HuH-7.5 (cell line): ENCODE measurements around the gene SNCB.

Experiments used
- DNase-seq: peaks from one replicate; pipeline ENCODE4 v3.0.0; 2011; ENCODE audit warnings: low spot score

Gene SNCB

DNA sequence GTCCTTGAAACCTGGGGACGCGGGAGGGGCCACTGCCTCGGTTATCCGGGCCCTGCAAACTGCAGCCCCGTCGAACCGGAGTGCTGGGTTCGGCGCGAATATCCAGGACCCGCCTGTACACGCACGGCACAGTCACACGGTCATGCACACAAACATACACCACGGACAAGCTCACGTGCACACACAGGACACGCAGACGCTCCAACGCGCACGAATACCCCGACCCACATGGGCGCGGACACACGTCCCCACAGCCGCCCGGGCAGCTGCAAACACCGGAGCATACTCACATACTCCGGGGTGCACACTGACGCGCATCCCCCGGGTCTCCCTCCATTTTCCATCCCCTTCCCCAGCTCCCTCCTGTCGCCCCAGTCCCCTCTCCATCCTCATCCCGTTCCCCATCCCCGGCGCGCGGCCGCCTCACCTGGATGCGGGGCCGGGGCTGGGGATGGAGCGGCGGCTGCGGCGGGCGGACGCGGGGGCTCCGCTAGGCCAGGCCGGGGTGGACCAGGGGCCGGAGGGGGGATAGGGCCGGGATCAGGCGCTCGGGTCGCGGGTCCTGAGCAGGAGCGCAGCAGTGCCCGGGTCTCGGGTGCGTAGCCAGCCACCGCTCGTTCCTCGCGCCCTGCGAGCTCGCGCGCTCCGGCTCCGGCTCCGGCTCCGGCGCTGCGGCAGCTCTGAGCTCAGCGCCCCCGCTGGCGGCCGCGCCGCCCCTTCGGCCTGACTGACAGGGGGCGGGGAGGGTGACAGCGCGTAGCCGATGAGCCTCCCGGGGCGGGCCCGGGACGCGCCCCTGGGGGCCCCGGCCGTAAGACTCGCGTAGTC, at the start of gene SNCB, which contains the start of gene EIF4E1B:
Gene SNCB (minus strand): TSS at position 682 of the 828 bp plus-strand sequence. CDS start 880 bp downstream, outside the sequence.
Gene EIF4E1B (plus strand): TSS at position 823 of the 828 bp plus-strand sequence. CDS start 12,113 bp downstream, outside the sequence.
- DNase-seq = peak; percentile 85

DNA sequence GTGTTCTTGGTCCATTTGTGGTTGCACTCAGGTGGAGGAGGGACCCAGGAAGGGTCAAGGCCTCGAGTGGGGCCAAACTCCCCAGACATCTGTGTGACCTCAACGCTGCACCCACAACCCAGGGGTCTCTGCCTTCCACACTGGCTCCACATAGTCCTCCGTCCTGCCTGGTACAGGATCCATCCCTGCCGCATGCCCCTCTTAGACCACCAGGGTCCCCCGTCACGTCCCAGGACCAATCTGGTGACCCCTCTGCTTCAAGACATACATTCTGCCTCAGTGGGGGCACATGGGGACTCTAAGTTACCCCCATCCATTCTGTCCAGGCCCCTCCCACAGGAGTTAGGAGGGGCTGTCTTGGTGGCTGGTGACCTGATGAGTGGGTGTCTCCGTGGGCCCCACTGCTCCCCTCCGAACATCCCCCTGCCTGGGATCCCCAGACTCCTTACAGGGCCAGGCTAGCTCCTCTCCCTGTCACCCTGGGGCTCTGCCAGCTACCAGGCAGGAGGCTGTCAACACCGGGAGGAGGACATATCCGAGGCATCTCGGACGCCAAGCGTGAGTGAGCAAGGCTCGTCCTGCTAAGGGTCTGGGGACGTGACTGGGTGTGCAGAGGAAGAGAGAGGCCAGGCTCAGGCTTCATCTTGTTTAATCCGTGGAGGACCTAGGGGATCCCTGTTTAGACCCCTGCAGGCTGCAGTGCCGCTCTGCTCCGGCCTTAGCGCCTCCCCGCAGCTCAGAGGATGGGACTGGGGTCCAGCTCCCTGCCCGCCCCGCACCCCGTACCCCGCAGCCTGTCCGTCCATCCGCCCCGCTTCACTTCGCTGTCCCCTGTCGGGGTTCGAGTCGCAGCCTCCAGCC, 49.3 kb upstream of the SNCB start:
- no peak for DNase-seq

DNA sequence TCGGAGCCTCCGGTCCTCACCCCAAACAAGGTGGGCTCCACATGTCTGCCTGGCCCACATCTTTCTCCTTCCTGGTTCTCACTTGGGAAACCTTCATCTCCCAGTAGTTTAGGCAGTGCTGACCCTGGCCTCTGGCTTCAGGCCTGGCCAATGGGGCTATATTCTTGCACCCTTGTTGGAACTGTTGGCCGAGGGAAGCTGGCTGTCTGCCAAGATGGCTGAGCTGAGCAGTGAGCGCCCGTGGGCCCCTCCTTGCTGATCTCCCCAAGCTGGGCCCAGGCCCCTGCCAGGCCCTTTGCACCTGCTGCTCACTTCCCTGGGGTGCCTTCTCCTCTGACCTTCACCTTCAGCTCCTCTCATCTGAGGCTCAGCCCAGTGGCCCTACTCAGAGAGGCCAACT, 48.2 kb upstream of the SNCB start:
- DNase-seq = no peak

DNA sequence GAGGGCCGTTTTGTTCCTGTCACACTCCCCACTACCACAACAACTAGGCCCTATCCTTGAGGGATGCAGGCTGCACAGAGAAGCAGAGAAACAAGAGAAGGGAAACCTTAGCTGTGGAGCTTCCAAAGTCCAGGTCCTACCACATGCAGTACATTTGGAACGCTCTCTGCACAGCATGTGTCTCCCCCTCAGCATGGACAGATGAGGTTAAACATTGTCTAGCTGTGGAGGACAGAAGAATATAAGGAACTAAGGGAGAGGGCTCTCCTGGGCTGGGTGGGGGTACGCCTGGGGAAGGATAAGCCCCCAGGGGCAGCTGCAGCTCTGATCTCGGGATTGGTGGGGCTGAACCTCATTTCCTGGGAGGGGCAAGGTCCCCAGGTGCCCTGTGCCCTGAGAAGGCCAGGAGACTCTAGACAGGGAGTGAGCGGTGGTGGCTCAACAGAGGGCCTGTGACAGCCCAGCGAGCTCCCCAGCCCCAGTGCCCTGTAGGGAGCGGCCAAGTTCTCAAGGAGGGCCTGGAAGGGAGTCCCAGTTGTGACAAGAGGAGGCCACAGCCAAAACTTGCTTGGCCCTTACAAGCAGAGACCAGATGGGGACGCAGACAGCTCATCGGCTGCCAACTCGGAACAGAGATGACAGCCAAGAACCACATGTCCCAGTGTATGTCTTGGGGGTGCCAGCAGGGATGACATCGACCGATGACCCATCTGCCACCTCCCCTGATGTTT, 47.0 kb upstream of the SNCB start:
- no peak for DNase-seq

DNA sequence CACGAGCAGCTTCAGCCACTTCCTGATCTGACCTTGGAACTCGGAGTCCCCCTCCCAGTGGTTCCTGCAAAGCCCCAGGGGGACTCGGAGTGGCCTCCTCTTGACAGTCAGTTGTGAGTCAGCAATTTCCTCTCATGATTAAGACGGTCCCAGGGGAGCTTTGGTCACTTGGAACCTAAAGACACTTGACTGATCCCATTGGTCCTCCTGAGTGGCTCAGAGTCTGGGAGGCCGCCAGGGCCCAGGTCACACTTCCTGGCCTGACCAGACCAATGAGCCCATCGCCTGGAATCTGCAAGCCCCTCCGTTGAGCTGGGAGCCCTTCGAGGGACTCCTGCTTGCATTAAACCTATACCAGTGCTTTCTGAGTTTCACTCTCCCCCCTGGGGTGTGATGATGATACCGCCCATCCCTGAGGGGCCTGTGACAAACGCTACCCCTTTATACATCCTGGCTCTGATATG, 46.1 kb upstream of the SNCB start:
- no peak for DNase-seq

DNA sequence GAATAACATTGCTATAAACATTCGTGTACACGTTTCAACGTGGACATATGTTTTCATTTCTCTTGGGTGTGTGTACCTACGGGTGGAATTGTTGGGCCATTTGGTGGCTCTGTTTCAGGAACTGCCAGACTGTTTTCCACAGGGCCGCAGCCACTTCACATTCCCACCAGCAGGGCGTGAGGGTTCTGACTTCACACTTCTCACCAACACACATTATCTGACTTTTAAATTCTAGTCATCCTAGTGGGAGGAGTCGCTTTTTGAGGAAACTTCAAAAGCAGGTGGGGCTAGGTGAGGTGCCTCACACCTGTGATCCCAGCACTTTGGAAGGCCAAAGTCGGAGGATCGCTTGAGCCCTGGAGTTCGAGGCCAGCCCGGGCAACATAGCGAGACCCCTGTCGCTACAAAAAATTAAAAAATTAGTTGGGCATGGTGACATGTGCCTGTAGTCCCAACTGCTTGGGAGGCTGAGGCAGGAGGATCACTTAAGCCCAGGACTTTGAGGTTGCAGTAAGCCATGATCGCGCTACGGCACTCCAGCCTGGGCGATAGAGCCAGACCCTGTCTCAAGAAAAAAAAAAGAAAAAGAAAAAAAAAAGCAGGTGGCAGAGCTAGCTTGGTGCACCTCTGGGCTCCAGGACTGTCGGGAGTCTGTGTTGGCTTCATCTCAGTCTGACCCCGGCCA, 45.5 kb upstream of the SNCB start:
- peak; percentile 59 for DNase-seq

DNA sequence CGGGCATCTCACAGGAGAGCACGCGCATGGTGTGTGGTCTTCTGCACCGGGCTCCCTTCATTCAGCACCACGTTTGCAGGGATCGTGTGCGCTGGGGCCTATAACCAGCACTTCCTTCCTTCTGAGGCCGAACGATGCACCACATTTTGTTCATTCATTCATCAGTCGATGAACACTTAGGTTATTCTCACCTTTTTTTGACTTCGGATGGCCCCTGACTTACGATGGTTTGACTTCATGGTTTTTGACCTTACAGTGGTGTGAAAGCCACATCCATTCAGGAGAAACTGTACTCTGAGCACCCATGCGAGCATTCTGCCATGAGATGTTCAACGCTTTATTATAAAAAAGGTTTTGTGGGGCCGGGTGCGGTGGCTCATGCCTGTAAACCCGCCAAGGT, 44.5 kb upstream of the SNCB start:
- DNase-seq = no peak

DNA sequence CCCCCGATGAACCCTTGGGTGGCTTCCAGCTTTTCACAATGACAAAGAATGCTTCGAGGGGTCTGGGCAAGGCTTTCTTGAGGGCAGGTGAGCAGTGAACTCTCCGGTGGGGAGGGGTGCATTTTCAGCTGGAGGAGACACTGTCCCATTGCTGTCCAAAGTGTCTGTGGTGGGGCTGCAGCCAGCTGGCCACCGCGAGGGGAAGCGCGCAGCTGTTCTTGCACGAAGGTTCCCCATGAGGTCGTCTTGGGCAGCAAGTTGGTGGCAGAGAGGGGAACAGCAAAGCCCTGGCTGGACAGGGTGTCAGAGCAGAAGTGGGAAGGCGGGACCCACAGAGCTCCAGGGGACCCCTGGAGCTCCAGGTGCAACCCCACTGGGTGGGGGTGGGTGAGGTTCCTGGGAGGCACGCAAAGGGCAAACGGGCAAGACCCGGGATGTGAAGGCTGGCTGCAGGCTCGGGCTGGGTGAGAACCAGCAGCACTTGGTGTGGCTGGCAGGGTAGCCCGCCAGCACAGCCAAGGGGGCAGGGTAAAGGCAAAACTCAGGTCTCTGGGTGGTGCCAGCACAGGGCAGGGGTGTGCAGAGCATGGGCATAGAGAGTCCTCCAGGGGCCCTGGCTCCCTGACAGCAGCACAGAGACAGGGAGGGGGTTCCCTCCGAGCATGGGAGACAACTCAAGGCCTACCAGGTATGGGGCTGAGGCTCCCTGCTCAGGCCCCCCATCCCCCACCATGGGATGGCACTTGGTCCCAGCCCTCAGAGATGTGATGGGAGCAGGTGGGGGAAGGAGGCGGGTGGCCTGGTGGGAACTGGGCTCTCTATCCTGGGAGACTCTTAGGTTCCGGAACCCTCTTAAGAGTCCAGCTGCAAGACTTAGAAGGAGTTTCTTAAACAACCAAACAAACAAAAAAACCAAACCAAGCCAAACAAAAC, 43.6 kb upstream of the SNCB start:
- no peak for DNase-seq

DNA sequence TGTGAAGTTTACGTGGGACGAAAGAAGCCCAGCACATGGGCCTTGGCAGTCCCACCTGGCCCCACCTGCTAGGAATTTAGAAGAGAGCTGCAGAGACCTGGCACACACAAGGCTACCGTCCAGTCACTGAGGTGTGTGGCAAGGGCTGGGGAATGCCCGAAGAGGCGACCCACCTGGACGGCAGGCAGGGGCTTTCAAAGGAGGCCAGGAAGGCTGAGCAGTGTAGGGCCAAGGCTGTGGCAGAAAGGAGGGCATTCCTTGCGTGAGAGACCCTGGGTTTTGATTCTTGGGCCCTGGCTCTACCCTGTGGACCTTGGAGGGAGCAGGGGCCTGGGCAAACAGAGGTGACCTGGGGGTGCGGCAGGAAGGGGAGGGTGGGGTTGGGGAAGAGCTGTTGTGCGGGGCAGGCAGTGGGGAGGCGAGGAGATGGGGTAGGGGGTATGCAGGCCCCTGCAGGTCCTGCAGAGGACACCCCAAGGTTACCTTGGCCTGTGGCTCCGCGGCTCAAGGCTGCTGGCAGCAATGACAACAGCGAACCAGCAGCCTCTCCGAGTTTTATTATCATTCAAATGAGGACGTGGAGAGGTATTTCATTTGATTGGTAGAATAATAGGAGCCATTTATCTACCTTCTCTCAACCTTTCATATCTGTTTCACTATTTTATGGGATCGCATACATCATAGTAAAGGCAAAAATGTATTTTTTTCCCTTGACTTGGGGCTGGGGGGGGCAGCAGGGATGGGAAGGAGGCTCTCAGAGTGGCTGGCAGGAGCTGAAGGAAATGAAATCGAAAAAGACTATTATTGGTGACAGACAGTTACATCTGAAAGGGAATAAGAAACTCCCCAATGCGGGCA, 41.8 kb upstream of the SNCB start:
- DNase-seq = no peak

DNA sequence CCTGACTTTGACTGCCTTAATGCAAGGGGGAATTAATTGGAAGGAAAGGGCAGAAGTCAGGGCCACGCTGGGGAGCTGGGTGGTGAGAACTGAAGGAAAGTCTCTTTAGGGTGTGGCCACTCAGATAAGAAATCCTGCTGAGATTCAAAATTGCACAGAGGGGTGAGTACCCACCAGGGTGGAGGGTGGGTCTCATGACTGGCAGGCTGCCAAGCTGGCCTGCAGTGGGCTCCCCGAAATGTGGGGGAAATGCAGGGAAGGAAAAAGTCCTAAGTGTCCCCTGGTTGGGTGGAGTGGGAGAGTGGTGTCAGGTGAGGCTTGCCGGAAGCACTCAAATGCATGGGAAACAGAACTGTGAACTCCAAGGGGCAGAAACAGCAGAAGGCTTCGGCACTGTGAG, 41.1 kb upstream of the SNCB start:
- DNase-seq = no peak

DNA sequence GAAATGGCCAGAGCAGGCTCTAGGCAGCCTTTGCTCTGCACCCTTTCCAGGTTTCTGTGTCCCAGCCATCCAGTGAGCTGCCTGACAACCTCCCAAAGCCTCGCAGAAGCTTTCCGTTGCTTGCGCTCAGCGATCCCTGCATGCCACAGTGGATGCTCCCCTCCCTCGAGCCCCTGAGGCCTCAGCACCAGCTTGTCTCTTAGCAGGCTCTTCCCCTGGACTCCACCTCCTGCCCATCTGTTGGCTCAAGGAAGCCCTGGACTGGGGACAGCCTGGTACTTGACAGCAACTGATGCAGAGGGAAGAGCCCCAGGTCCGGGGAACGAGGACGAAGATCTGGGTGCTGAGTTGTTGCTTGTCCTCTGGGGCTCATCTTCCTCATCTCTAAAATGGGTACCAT, 40.1 kb upstream of the SNCB start:
- no peak for DNase-seq

DNA sequence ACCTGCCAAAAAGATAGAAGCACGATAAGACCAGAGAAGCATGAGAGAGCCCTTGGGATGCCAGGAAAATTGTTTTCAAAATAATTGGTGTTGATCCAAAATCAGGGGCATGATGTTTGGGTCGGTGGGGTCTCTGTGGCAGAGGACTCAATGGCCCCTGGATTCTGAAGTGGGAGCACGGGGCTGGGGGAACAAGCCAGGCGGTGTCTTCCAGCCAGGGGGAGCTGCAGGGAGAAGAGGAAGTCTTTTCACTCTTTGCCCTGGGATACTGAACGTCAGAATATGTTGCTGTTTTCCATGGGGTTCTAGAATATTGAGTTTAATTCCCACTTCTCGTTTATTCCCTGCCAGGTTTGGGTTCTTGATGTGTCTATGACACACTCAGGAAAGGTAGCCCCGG, 37.3 kb upstream of the SNCB start:
- no peak for DNase-seq

DNA sequence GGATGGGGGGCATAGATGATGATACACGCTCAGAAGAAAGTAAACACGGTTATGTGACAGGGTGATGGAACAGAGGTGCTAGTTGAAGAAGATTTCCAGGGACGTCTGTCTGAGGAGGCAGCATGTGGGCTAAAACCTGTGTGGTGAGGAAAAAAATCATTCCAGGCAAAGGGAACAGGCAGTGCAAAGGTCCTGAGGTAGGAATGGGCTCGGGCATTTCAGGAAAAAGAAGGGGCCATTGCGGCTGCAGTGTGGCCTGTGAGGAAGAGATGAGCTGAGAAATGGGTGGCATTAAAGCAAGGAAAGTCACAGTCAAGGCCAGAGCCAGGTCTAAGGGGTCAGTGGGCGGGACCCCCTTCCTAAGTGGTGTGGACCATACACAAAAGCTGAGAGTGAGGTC, 35.2 kb upstream of the SNCB start:
- no peak for DNase-seq

DNA sequence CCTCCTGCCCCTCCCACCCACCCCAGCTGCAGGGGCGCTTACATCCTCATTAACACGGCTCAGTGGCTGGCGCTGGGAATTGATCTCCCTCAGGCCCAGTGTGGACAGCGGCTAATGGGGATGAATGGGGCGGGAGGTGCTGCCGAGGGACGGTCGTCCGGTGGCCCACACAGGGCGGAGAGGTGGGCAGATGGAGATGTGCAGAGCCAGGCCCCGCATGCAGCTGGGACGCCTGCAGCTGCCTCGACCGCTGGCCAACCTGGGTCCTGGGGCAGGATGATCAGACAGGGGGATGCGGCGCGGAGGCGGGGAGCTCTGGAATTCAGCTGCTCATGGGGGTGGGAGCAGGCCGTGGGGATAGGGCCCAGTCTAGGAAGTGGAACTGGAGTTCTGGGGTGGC, 34.6 kb upstream of the SNCB start:
- DNase-seq = no peak

DNA sequence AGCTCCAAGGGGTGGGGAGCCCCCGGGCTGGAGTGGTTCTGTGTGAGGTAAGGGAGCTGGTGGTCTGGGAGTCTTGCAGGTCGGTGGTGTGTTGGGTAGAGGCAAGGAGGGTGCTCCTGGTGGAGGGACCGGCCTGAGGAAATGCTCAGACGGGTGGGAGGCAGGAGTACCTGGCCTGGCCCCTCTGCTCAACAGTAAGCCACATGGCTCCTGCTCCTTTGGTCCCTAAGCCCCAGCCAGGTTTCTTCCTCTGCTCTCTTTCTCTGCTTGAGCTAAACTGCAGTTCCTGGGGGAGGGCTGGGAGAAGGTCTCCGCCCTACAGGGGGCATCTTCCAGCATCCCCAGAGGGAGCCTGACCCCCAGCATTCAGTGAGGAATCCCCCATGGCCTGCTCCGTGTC, 34.1 kb upstream of the SNCB start:
- no peak for DNase-seq

DNA sequence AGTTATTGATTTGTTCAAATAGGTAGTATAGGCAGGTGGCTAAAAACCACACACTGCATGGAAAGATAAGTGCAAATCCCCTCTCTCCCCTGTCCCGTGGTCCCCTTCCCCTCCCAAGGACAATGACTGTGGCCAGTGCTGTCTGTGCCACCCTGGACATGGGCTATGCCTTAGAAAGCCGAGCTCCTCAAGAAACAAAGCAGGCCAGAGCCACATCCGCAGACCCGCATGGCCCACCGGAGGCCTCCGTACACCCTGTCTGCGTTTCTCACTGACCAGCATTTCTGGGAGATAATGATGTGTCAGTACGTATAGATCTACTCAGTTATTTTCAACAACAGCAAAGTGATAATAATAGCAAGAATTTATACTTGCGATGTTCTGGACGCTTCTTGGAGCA, 33.2 kb upstream of the SNCB start:
- no peak for DNase-seq

DNA sequence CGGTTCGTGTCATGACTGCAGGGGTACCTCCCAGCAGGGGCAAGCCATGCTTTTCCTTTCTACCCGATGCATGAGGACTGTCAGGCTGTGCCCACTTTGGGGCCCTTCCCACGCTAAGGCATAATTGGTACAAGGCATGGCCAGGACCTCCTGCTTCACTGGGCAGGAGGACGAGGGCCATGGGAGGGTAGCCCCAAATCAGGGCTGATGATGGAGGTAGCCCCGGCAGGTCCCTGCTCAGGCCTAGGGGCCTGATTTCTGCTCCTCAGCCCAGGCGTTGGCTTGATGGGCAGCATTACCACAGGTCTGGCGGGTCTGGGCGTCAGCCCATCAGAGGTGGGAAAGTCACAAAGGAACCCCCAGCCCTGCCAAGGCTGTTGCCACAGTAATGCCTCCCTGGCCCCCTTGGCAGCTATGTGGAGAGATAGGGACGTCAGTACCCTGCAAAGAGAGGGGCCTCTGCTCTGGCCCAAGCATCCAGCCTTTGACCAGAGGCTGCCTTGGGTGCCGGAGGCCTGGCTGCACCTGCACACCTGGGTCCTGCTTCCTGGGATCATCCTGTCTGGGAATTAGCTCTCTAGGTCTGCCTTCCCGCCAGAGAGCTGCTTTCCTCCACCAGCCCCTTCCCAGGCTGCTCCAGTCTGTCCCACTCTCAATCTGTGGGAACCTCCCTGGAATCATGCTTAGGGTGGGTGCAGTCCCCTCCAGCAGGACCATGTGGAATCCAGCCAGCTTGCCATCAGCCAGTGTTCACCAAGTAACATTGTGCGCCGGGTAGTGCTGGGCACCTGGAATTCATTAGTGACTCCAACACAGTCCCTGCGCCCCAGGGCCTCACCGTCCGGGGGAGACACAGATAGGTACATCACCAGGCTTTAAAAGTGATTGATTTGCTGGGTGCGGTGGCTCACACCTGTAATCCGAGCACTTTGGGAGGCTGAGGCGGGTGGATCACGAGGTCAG, 32.3 kb upstream of the SNCB start:
- DNase-seq = no peak

DNA sequence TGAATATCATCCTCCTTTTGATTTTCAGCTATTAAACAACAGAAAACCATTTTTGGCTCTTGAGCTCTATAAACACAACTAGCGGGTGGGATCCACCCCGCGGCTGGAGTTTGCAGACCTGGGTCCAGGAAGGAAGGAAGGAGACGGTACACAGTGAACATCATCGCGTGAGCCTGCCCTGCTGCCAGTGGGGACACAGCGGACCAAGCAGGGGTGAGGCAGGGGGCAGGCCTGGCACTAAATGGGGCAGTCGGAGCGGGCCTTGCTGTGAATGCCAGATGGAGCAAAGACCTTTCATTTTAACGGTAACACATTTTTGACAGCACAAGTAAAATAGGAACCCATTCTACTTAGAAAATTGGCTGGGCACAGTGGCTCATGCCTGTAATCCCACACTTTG, 31.3 kb upstream of the SNCB start:
- DNase-seq = no peak
